ENCODE results near the gene GABRB1. TPM values are rescaled to one million over a fixed set of nuclear protein-coding genes. Genes with fewer than 3 reads are reported as not detected.

Gene GABRB1
- total RNA-seq, 1 experiment from 2014 or later = 1.3 TPM

DNA sequence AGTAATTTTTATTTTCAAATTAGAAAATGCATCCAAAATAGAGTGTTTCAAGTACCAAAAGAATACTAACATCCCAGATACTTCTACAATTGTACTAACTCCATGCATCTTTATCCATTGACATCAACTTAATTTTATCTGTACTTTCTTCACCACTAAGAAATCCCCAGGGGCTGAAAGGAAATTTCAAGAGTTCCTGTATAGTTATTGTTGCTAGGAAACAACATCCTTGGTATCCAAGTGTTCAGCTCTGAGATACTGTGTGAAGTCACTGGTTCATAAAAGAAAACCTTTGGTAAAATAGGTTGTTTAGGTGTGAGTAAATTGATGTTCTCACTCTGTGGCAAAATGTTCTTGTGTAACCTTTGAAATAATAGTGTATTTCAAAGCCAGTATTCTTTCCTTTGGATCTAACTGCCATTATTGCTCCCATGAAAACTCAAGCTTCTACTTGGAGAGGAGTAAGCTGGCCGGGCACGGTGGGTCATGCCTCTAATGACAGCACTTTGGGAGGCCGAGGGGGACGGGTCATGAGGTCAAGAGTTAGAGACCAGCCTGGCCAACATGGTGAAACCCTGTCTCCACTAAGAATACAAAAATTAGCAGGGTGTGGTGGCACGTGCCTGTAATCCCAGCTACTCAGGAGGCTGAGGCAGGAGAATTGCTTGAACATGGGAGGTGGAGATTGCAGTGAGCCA lies 359.2 kb downstream of the GABRB1 start:
- DNase-seq (ENCODE audit: low read depth) = no peak
- in situ Hi-C loops (cut with HindIII; ENCODE audit: low pct_unique_long_range_greater_than_20kb, low sequenced_read_pairs) = no loop called here

DNA sequence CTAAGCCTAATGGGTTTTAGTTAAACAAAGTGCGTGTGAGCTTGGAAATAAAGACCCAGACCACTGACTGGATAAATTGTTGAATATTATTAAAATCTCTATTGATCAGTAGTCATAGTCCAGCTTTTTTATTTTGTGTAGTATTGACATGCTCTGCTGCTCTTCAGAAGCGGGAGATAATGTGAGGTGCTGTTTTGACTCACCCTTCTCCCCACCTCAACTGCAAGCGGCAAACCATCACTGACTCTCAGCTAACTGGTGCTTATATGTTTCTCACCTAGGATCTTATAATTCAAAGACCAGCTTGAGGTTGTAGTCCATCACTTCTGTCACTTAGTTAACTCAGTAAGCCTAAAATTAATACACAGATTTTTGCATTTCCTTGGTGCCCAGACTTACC lies 359.9 kb downstream of the GABRB1 start:
- no peak for DNase-seq (ENCODE audit: low read depth)
- in situ Hi-C loops (cut with HindIII; ENCODE audit: low pct_unique_long_range_greater_than_20kb, low sequenced_read_pairs) = no loop called here

DNA sequence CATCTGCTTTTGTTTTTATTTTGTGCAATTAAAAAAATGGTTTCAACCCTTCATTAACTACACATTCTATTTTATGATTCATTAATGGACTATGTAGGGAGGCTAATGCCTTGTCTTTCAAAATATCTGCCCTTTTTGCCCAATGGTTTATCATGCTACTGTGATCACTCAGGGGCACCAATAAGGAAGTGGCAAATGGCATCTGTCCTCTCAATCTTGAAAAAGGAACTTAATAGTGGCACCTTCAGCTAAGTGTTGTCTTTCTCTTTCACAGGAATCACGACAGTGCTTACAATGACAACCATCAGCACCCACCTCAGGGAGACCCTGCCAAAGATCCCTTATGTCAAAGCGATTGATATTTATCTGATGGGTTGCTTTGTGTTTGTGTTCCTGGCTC lies 375.0 kb downstream of the GABRB1 start:
- no peak for DNase-seq (ENCODE audit: low read depth)
- in situ Hi-C loops (cut with HindIII; ENCODE audit: low pct_unique_long_range_greater_than_20kb, low sequenced_read_pairs) = no loop called here

DNA sequence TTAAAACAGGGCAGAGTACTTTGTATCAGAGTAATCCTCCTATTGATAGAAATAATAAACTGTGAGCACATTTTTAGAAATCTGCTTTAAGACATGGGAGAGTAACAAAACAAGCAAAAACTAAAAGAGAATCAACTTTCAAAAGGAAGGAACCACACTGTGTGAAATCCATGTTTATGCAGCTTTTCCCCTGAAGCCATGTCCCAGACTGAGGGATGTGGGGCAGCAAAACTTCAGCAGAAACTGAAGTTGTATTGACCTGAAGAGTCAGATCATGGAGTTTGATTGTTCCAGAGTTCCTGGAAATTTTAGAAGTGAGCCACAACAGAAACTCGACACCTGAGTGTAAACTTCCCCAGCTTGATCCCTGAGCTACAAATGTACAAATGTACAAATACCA lies 378.9 kb downstream of the GABRB1 start:
- in situ Hi-C loops (cut with HindIII; ENCODE audit: low pct_unique_long_range_greater_than_20kb, low sequenced_read_pairs) = no loop called here
- no peak for DNase-seq (ENCODE audit: low read depth)

DNA sequence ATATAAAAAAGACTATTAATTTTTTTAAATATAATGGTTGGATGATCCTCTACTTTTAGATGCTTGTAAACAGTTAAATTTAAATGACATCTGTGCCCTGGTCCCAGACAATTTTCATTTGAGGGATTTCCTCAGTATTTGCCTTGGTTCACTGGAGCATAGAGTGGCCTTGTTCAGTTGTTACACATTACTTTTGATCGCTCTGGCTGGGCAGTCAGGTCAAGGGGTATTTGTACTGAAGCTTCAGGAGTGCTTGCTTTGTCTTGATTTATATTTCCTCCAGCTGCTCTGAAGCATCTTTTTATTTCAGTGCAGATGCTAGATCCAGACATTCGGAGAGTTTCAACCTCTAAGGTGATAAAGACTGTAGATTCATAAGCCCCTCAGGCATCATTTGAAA lies 382.2 kb downstream of the GABRB1 start:
- peak; percentile 56 for DNase-seq (ENCODE audit: low read depth)

DNA sequence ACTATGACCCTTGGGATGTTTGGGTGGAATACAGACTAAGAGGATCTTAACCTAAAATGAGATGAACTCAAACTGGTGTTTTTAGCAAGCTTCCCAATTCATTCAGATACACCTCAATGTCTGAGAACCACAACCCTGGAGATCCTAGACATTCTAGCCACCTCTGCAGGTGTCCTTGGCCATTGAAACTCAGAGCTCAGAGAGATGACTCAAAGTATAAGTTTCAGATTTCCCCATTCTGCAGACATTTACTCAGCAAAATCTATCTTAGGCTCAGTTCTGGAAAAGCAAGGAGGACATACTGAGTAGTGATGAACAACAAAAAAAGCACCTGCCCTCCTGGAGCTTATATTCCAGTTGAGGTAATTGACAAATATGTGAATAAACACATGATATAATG lies 384.4 kb downstream of the GABRB1 start:
- DNase-seq (ENCODE audit: low read depth) = no peak
- in situ Hi-C loops (cut with HindIII; ENCODE audit: low pct_unique_long_range_greater_than_20kb, low sequenced_read_pairs) = no loop called here

More for the DNA sequence above, 382.2 kb downstream of the GABRB1 start:
- in situ Hi-C loops (cut with HindIII; ENCODE audit: low pct_unique_long_range_greater_than_20kb, low sequenced_read_pairs) = no loop called here

DNA sequence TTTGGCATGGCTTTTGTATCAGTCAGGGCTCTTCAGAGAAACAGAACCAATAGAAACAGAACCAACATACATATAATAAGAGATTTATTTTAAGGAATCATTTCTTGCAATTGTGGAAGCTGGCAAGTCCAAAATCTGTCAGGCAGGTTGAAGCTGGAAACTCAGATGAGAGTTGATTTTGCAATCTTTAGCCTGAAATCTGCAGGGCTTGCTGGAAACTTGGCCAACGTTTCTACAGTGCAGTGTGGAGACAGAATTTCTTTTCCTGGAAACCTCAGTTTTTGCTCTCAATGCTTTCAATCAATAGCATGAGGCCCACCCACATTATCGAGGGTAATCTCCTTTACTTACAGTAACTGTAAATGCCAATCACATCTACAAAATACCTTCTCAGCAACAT lies 386.8 kb downstream of the GABRB1 start:
- in situ Hi-C loops (cut with HindIII; ENCODE audit: low pct_unique_long_range_greater_than_20kb, low sequenced_read_pairs) = no loop called here
- DNase-seq (ENCODE audit: low read depth) = no peak

DNA sequence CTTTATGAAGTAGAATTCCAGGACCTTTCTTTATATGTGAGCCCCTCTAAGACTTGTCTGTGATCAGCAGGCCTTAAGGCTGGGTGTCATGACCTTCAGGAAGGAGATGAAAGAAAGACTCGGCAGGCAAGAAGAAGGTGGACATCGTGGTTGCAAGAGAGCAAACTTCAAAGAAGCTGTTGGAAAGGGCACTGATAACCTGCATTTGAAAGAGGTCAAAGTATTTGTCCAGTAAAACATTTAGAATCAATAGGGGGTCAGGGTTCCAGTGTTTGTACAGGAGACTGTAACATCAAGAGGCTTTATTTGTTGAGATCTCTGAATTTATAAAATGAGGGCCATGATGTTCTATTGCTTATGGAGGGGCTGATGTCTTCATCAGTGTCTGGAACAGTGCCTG lies 387.9 kb downstream of the GABRB1 start:
- DNase-seq (ENCODE audit: low read depth) = no peak
- in situ Hi-C loops (cut with HindIII; ENCODE audit: low pct_unique_long_range_greater_than_20kb, low sequenced_read_pairs) = no loop called here

DNA sequence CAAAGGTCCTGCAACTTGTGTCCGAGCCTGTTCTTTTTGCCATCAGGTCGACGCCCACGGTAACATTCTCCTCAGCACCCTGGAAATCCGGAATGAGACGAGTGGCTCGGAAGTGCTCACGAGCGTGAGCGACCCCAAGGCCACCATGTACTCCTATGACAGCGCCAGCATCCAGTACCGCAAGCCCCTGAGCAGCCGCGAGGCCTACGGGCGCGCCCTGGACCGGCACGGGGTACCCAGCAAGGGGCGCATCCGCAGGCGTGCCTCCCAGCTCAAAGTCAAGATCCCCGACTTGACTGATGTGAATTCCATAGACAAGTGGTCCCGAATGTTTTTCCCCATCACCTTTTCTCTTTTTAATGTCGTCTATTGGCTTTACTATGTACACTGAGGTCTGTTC lies 394.3 kb downstream of the GABRB1 start:
- DNase-seq (ENCODE audit: low read depth) = no peak
- in situ Hi-C loops (cut with HindIII; ENCODE audit: low pct_unique_long_range_greater_than_20kb, low sequenced_read_pairs) = no loop called here

DNA sequence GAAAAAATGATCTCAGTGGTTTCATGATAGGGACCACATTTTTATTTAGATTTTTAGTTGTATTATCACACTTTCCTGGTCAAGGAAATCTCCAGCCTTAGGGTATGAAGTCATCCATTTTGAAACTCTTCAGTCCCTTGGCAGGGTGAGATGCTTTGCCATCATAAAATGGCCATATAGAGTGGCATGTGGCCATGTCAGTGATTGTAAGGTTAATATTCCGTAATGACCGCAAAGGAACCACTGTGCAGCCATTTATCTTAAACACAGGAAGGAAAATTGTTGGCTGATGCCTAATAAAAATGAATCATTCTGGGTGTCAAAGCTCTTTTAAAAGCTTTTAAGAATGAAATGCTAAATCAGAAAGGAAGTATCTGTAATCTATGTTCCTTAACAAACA lies 396.6 kb downstream of the GABRB1 start:
- in situ Hi-C loops (cut with HindIII; ENCODE audit: low pct_unique_long_range_greater_than_20kb, low sequenced_read_pairs) = no loop called here
- DNase-seq (ENCODE audit: low read depth) = no peak

DNA sequence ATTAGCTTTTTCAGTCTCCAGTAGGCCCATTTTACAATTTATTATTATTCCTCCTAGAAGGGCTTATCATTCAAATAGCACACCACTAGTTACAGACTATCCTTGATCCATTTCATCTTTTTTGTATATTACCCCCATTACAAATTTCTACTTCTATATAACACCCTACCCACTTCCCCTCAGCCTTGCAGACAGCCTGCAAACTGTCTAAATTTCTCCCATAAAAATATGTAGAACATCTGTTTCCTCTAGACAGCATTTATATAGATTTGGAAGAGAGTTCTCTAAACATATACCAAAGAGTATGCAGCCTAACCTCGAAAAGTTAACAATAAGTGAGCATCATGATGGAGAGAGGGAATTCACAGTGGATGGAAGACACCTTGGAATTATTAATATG lies 401.4 kb downstream of the GABRB1 start:
- in situ Hi-C loops (cut with HindIII; ENCODE audit: low pct_unique_long_range_greater_than_20kb, low sequenced_read_pairs) = no loop called here
- no peak for DNase-seq (ENCODE audit: low read depth)

DNA sequence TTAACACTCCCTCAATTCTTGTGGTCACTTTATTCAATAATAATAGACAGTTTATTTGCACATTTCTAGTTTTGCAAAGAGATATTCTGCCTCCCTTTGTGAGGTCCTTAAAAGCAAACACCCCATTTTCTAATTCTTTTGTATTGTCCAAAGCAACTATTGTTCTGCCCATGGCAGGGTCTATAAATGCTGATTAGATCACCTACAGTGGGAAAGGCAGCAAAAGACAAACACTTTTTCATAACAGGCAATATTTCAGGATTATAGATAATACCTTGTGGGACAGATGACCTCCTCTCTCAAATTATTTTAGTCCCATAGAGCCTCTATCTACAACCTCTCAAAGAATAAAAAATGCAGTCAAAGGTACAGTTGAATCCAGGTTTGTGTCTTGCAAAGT lies 403.6 kb downstream of the GABRB1 start:
- DNase-seq (ENCODE audit: low read depth) = no peak
- in situ Hi-C loops (cut with HindIII; ENCODE audit: low pct_unique_long_range_greater_than_20kb, low sequenced_read_pairs) = no loop called here

DNA sequence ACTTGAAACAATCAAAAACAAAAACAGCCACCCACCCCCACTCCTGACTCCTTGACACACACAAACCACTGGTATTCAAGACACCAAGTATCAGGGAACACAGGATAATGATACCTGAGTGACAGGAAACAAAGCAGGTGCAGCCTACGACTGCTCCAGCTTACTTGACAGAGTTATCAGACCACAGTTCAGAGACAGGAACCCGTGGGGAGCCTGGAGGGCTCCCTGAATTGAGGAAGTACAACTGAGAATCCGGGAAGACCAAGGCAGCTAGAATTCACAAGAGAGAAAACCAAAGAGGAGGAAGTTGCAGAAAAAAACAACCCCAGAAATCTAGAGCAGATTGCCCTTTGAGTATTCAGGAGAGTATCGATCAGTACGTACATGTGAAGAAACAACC lies 411.6 kb downstream of the GABRB1 start:
- DNase-seq (ENCODE audit: low read depth) = no peak
- in situ Hi-C loops (cut with HindIII; ENCODE audit: low pct_unique_long_range_greater_than_20kb, low sequenced_read_pairs) = no loop called here

DNA sequence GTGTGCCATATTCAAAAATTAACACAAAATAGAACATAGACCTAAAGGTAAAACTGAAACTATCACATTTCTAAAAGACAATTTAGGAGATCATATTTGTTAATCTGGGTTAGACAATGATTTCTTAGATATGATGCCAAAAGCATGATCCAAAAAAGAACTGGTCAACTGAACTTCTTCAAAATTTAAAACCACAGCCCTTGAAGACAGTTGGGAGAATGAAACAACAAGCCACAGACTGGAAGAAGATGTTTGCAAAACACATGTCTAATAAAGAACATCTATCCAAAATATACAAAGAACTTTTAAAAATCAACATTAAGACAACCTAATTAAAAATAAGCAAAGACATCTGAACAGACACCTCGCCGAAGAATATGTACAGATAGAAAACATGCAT lies 412.7 kb downstream of the GABRB1 start:
- DNase-seq (ENCODE audit: low read depth) = no peak
- in situ Hi-C loops (cut with HindIII; ENCODE audit: low pct_unique_long_range_greater_than_20kb, low sequenced_read_pairs) = no loop called here

DNA sequence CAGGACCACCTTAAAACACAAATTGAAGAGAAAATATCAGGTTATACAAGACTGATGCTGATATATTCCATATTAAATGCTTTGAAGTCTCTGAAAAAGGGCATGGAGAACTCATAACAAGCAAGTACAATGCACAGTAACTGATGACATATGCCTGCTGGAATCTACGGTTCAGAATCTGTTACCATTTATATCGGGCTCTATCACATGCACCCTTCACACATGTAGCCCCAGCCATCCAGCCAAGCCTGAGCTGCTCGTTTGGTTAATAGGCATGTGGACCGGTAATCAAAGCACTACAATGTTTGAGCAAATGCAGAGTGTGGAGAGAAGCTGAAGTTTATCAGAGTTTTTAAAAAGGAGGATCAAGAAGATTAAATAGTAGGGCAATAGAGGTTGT lies 420.3 kb downstream of the GABRB1 start:
- no peak for DNase-seq (ENCODE audit: low read depth)
- in situ Hi-C loops (cut with HindIII; ENCODE audit: low pct_unique_long_range_greater_than_20kb, low sequenced_read_pairs) = no loop called here

DNA sequence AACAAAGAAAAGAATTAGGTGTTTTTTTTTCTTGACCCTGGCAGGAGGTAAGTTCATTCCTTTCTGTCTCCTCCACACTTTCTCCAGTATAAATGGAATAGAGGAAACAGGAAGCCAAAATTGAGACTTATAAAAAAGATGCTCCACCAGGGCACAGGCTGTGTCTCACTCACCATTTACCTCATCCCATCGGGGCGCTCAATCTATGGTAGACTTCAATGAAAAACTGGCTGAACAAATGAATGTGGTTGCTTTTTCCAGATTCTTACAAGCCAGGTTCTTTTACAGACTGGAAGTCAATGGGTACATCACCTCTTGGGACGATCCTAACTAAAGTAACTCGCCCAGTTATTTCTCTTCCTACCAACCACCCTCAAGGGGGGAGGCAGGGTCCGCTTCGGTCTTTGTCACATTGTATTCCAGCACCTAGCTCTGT lies 431.4 kb downstream of the GABRB1 start:
- no peak for DNase-seq (ENCODE audit: low read depth)
- in situ Hi-C loops (cut with HindIII; ENCODE audit: low pct_unique_long_range_greater_than_20kb, low sequenced_read_pairs) = no loop called here

DNA sequence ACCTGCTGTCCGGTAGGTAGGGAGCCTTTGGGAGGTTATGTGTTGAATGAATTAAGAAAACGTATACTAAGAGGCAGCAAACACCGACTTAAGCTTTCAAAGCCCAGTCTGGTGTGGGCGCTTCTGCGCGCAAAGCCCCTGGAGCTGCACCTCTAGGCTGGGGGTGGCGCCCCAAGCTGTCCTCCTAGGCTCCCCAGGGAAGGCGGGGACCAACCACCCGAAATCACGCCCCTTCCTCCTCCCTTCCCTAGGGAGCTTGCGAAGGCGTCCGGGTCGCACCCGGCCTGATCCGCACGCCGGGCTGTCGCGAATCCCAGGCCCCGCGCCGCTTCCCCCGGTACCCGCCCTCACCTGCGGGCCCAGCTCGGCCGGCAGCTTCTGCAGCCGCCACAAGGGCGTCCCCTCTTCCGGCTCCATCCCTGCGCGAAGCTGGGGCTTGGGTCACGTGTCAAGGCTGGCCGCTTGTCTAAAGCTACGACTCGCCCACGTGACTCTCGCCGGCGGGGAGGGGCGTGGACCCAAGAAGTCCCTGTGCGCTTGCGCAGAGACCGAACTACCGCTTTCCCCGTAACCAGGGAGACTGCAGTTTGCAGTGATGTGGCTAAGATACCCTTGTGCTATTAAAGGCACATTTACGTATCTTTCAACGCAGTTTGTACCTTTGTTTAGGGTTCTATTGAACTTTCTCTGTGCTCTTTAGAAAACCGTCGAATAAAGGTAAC lies 432.0 kb downstream of the GABRB1 start, which contains the start of gene COMMD8:
Gene COMMD8, minus strand, starts transcription at position 468 of the 722 bp plus-strand sequence. Its CDS starts 51 bp downstream, at position 417.
- DNase-seq (ENCODE audit: low read depth) = peak; percentile 92
- in situ Hi-C loops (cut with HindIII; ENCODE audit: low pct_unique_long_range_greater_than_20kb, low sequenced_read_pairs) = no loop called here

DNA sequence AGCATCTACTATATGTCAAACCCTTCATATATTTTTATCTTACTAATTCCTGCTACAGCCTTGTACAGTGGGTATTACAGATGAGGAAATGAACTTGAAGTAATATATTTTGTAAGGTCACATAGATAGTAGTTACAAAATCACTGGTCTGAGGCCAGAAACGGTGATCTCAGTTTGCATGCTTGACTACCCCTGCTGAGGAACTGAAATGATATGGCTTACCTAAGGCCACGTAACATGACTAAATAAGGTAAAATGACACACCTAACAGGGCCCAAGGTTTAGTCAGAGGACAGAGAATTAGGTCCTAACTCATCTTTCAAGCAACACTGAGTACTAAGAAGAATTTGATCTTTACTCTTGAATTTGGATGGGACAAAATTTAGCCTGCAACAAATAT lies 433.6 kb downstream of the GABRB1 start:
- in situ Hi-C loops (cut with HindIII; ENCODE audit: low pct_unique_long_range_greater_than_20kb, low sequenced_read_pairs) = no loop called here
- DNase-seq (ENCODE audit: low read depth) = peak; percentile 53

DNA sequence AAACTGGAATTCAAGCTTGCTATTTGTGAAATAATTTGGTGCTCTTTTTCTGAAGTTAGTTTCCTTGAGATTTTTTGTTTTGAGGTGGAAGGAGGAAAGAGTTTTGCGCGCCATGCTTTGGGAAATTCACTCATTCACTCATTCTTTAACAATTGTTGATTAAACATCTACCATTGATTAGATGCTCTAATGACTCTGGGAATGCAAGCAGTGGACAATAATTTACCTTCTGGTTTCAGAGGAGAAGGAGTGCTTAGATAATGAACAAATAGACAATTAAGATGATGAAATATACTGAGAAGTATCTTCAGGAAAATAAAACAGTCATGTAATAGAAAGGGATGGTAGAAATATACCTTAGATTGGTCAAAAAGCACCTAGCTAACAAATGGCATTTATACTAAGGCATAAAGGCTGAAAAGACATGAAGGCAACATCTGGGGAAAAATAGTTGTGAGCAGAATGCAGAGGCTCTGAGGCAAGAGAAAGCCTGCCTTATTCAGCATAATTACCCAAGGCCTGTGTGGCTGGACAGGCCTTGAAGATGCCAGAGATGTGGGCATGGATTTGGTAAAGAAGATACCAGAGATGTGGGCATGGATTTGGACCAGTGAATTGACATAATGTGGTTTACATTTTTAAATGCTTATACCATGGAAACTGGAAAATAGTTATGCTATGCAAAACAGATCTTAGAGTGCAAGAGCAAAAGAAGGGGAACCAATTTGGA lies 434.9 kb downstream of the GABRB1 start:
- in situ Hi-C loops (cut with HindIII; ENCODE audit: low pct_unique_long_range_greater_than_20kb, low sequenced_read_pairs) = no loop called here
- DNase-seq (ENCODE audit: low read depth) = no peak

All from Caki2 (cell line).